Right ventricle myocardium superior (tissue), 1 donor: ENCODE results near the gene RRAS2. TPM values are rescaled to one million over a fixed set of nuclear protein-coding genes. Genes with fewer than 3 reads are reported as not detected.

Experiments used
- ATAC-seq: fragments of 200-7000 bp; cut with Tn5 transposase; one replicate; pipeline ENCODE4 v1.9.1; 2020; ENCODE audit warnings: mild to moderate bottlenecking; ENCODE audit not compliant: poor library complexity
- DNase-seq: peaks from one replicate; pipeline ENCODE4 v3.0.0-alpha.2; 2020
- intact Hi-C: fragments of 100-400 bp; cut with DNase I; formaldehyde crosslinking; loops from one replicate; pipeline ENCODE4 v1.11.2; 2022
- total RNA-seq: library from RNA; stranded (reverse); fragmentation: NEBNext Ultra II Directional; extraction: Animal tissue kit (Norgen Biotek cat#: 25700); gene quantifications from one replicate; pipeline ENCODE4 v1.2.1, GENCODE V29; 2021
- donor health status: DM: no; HTN: yes; CAD: no; lungs with severe emphysema.

Gene RRAS2
- total RNA-seq, 1 donor from 2014 or later: 26.5 TPM

DNA sequence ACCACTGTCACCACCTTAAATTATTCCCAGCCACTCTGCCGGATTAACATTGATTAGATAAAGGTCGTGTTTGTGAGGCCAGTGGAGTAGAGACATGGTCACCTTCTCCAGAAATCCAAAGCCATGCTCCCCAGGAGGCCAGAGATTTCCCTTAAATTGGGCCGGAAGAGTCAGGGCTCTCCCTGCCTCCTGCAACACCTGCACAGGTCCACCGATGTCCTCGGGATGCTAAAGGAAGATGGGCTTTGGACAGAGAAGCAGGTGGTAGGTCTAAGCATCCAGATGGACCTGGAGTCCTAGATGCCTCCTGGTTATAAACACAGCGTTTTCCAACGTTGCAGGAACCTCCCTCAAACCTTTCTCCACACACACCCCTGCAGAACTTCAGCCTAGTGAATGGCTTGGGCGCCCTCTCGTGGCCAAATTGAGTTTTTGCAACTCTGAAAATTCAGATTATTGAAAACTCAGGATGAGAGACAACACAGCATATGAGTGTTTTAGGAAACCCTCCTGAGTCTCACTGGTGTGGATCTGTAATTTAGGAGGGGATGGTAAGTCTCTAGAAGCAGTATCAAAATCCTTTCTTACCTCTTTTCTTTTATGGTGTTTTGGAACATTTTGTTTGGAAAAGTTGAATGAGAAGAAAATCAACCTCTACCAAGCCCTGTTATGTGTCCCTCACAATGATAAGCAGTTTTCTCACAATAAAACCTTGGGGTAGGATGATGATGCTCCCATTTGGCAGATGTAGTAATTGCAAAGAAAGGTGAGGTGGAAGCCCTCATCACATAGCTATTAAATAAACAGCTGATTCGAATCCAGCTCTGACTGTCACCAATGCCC is 109.6 kb downstream of the RRAS2 start:
- ATAC-seq (peak; percentile 79), DNase-seq (no peak)
- intact Hi-C loops: loop anchor here (2.0 to 5.0 kb wide), 2 partner anchors 293 to 472 kb away; no protein-coding TSS in a partner anchor

DNA sequence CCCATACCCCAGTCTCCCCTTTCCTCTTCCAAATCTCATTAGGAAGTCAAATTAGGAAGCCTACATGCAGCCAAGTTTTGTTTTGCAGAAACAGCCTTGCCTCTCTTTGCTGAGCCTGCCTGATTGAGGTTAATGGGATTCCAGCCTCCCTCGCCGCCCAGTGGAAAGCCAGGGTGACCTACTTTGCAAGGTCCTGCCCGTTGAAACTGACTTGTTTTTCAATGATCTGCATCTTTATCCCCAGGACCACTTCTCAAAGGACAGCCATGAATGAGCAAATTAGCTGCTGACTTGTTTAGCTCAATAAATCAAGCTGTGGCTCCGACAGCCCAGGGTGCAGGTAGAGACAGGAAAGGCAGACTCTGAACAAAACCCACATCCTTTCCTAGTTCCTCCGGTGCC is 110.4 kb downstream of the RRAS2 start:
- ATAC-seq (peak; percentile 58), DNase-seq (no peak)
- intact Hi-C loops: loop anchor here (2.0 to 5.0 kb wide), 2 partner anchors 292 to 471 kb away; no protein-coding TSS in a partner anchor

DNA sequence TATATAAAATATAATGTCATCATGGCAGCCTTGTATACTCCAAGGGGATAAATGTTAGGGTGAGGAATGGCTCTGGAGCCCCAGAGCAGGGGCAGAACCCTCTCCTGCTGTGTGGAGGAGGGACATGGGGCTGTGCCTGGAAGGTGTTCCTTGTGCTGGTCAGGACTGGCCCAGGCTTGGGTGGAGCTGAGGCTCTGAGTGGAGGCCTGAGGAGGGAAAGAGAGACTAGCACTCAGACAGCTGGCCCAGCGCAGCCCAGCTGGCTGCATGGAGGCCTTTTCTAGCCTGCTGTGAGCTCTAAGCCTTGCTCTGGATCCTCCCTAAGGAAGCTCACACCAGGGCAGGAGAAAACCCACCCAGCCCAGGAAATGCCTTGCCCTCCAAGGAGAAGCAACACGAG is 113.5 kb downstream of the RRAS2 start:
- intact Hi-C loops: loop anchor here (5.0 kb wide), 1 partner anchor 468 kb away; no protein-coding TSS in a partner anchor
- ATAC-seq (no peak), DNase-seq (no peak)

DNA sequence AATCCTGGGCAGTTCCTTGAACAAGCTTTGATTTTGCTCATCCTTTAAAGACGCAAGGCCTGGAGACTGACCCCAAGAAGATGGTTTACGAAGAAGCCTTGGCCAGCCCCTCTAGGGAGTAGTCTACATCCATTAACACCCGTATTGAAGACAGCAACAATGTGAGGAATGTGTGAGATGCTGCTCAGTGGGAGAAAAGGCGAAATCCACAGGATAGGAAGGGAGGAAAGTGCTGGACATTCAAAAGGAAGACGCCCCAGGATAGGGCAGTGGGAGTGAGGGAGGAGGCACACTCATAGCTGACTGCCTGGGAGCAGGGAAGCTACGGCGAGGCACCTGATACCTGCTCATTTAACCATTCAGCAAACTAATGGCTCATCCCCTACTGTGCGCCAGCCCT is 114.1 kb downstream of the RRAS2 start:
- intact Hi-C loops: loop anchor here (5.0 kb wide), 1 partner anchor 468 kb away; no protein-coding TSS in a partner anchor
- ATAC-seq (no peak), DNase-seq (no peak)

DNA sequence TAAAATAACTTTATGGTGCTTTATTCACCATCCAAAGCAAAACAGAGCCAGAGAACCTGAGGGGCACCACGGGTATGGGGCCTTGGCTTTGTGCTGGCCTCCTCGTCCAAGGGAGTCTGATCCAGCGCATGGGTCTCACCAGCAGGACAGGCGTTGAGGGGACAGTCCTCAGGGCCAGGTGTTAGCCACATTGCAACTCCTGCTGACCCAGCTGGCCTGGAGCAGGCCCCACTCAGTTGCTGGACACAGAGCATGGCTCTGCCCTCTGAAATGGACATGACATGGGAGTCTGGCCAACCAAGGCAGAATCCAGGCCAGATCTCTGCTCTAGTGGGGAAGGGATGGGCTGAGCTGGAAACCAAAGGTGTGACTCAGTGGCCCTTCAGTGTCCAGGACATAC is 116.2 kb downstream of the RRAS2 start:
- no peak for DNase-seq
- ATAC-seq: no peak
- intact Hi-C loops: no loop called here

DNA sequence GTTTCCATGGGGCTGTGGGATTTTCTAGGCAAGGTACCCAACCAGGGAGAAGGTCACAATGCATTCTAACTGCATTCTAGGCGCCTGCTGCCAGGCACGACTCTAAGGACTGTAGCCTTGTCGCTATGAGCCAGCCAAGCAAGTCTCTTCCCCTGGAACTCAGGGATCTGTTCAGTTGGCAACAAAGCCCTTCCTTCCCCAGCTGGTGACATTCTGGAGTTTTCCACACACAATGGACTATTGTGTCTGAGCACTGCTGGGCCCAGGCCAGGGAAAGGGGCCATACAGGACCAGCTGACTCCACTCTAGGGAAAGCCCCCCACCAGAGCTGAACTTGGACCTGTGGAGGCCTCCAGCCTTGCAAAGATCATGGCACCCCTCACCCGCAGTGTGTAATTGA is 116.8 kb downstream of the RRAS2 start:
- ATAC-seq (peak; percentile 71), DNase-seq (peak; percentile 63)
- intact Hi-C loops: no loop called here

DNA sequence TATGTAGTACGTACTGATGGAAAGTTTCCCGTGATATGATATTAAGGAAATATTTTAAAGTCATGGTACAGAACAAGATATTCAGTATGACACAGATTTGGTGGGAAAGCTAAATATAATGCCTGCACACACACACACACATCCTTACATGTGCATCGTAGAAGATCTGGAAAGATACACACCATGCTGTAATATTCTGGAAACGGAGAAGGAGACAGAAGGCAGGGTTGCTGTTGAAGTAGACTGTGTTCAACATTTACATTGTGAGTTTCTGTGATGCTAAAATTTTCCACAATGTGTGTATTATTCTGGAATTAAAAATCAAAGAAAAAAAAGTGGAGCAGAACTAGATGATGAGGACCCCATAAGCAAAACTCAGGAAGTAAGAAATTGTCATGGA is 118.0 kb downstream of the RRAS2 start:
- intact Hi-C loops: no loop called here
- ATAC-seq: no peak

DNA sequence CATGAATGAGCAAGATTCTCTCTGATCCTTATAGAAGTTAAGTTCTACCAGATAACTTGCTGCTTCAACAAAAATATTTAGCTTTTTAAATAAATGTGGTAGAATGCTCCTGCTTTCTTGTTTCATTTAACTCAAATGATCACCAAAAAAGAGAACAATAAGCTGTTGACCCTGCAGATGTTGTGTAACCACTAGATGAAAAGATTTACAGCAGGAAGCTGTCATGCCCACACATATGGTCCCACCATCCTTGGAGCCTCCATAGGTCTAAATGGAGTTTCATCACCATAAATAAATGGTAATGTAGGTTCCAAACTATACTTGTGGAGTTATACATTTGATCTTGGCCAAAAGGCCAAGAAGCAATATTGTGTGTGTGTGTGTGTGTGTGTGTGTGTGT is 118.8 kb downstream of the RRAS2 start:
- DNase-seq: no peak
- intact Hi-C loops: no loop called here
- no peak for ATAC-seq

More for the DNA sequence above, 118.0 kb downstream of the RRAS2 start:
- no peak for DNase-seq

DNA sequence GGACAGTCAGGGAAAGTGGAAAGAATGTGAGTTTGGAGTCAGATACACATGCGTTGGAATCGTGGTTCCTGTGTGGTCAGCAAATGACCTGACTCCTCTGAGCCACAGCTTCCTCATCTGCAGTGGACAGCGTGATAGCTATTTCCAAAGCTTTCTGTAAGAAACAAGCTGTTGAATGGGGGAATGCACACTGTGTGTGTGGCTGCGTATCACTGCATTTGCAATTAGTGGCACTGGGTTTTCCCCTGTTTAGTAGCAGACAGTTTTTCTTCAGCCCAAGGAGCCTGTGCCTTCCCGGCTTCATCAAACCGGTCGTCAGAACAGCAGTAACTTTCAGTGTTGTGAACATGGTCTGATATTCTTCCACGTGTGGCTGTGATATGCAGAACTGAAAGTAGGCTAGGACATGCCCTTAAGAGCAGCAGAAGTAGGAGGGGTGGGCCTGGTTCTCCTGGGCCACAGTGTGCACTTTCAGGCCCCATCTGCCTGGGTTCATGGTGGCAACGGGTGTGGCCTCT is 121.5 kb downstream of the RRAS2 start:
- DNase-seq: no peak
- peak; percentile 50 for ATAC-seq
- intact Hi-C loops: no loop called here

DNA sequence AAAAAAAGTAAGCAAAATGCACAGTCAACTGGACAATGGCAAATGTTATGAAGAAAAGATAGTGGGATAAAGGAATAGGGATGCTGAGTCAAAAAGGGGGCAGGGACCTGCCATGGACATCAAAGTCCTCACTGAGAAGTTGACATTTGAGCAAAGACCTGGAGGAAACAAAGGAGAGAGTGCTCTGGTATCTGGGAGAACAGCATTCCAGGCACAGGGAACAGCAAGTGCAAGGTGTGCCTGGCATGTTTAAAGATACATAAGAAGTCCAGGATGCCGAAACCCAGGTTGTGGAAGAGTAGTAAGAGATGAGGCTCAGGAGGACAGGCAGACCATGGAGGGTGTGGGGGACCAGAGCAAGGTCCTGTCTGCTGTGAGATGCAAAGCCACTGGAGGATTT is 123.3 kb downstream of the RRAS2 start:
- DNase-seq (no peak), ATAC-seq (no peak)
- intact Hi-C loops: no loop called here

DNA sequence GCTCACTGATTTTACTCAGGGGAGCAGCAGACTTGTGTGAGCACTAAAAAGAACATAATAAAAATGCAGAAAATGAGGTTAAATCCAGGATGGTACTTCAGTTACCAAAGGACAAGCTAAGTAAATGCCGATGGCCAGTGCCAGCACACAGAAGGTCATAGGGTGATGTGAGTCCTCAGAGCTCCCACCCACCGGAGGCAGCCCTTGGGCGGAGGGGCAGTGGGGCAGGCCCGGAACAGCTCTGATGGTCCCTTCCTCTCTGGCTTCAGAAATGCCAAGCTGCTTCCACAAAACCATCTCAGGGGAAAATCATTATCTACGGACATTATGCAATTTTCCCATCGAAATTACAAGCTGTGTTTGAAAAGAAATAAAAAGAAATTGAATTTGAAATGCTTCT is 124.5 kb downstream of the RRAS2 start:
- intact Hi-C loops: no loop called here
- DNase-seq (peak; percentile 52), ATAC-seq (peak; percentile 65)

DNA sequence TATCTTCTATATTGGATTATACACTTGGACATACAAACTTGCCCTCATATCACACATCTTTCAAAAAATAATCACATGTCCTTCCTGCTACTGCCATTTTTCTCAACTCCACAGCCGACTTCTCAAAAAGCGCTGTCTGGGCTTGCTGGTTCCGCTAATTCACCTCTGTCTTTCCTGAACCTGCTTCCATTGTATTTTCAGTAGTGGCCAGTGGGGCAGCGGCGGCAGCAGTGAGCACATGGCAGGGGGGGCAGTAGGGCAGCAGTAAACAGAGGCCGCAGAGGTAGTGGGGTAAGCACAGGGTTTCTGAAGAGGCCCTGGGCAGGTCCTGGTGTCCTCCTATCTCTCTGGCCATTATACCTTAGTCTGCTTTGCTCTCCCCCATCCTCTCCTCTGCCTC is 126.3 kb downstream of the RRAS2 start:
- intact Hi-C loops: no loop called here
- DNase-seq: no peak
- no peak for ATAC-seq

DNA sequence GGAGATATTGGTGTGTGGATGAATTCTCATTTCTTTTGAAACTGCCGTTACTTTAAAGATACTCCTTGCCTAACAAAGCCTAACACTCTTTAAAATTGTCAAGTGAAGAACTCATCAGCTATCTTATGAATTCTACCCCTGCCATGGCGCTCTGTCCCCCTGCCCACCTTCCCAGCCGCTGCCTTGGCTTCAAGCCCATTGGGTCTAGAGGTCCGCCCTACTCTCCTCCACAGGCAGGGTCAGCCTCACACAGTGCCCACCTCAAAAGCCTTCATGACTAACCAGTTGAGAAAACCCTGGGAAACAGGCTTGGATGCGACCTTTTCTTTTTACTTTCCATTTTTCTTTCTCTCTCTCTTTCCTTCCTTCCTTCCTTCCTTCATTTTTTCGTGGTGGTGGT is 128.6 kb downstream of the RRAS2 start:
- DNase-seq (no peak), ATAC-seq (no peak)
- intact Hi-C loops: no loop called here

DNA sequence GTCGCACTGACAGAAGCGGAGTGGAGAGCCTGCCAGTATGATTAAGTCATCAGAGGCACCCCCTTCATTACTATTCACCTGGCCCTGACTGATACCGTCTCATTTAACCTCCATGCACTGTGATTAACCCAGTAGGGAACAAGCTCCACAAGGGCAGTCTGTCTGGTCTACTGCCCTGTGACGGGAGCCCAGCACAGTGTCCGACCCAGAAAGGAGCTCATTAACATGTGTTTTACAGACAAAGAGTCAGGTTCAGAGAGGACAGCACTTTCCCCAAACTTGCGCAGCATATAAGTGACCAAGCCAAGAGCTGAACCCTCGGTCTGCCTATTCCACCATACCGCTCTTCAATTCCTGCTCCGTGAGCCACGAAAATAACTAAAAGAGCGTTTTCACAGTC is 129.5 kb downstream of the RRAS2 start:
- intact Hi-C loops: no loop called here
- DNase-seq (no peak), ATAC-seq (no peak)

DNA sequence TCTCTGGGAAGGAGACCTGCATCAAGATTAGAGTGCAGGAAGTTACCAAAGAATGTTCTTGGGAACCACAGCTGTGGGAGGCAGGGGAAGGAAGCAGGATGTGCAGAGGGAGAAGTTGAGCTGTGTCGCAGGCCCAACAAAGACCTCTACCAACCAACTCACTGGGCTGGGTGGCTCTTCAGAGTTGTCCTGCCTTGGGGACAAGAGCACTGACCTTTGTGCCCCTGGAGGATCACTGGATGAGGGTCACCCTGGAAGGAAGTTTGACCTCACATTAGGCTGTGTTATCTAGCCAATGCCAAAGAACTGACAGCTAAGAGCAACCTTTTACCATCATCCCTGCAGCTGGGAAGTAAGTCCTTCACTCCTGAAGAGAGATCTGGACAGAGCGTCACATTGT is 130.6 kb downstream of the RRAS2 start:
- no peak for DNase-seq
- intact Hi-C loops: no loop called here
- no peak for ATAC-seq

Other genes starting within 250 kb of the RRAS2 start
- 39.1 TPM for gene COPB1, start 140.6 kb upstream of the RRAS2 start, total RNA-seq
- gene PSMA1, start 161.2 kb upstream of the RRAS2 start, total RNA-seq: 110 TPM